Endothelial cell (in vitro differentiated cells): ENCODE data around the gene TGDS. TPM values are rescaled to one million over a fixed set of nuclear protein-coding genes. Genes with fewer than 3 reads are reported as not detected.
A peak's percentile ranks its signal among the peaks of the same experiment; 100 is the strongest.

ENCODE experiments used
- DNase-seq: peaks from one replicate; pipeline ENCODE4 v3.0.0; 2021; ENCODE audit warnings: low spot score
- H3K27ac Mint-ChIP-seq: one replicate; pipeline ENCODE4 v1.8.0; 2021; ENCODE audit warnings: mixed read lengths, inconsistent platforms; ENCODE audit not compliant: unreplicated experiment
- H3K27me3 Mint-ChIP-seq: one replicate; pipeline ENCODE4 v1.8.0; 2021; ENCODE audit warnings: mild to moderate bottlenecking, moderate library complexity, mixed read lengths, inconsistent platforms; ENCODE audit not compliant: unreplicated experiment
- H3K36me3 Mint-ChIP-seq: one replicate; pipeline ENCODE4 v1.8.0; 2021; ENCODE audit warnings: mild to moderate bottlenecking, low read depth, mixed read lengths, inconsistent platforms; ENCODE audit not compliant: unreplicated experiment
- H3K4me1 Mint-ChIP-seq: one replicate; pipeline ENCODE4 v1.8.0; 2021; ENCODE audit warnings: mild to moderate bottlenecking, mixed read lengths, inconsistent platforms; ENCODE audit not compliant: unreplicated experiment
- H3K4me3 Mint-ChIP-seq: one replicate; pipeline ENCODE4 v1.8.0; 2021; ENCODE audit warnings: mild to moderate bottlenecking, mixed read lengths, inconsistent platforms; ENCODE audit not compliant: unreplicated experiment
- H3K9me3 Mint-ChIP-seq: one replicate; pipeline ENCODE4 v1.8.0; 2021; ENCODE audit warnings: mixed read lengths, inconsistent platforms; ENCODE audit not compliant: unreplicated experiment
- total RNA-seq: library from RNA; stranded (reverse); fragmentation: NEBNext Ultra II Directional; extraction: Animal tissue kit (Norgen Biotek cat#: 25700); gene quantifications from one replicate; pipeline ENCODE4 v1.2.1, GENCODE V29; 2021; ENCODE audit not compliant: unreplicated experiment
- TF ChIP-seq, protein P1 (sequence below): fragments of 200-600 bp; sonication (generic); IDR thresholded peaks from one replicate; pipeline ENCODE4 v1.5.0; 2021; ENCODE audit warnings: antibody characterized with exemption; ENCODE audit not compliant: unreplicated experiment

Gene TGDS
- total RNA-seq, 1 donor from 2014 or later = 8.8 TPM

DNA sequence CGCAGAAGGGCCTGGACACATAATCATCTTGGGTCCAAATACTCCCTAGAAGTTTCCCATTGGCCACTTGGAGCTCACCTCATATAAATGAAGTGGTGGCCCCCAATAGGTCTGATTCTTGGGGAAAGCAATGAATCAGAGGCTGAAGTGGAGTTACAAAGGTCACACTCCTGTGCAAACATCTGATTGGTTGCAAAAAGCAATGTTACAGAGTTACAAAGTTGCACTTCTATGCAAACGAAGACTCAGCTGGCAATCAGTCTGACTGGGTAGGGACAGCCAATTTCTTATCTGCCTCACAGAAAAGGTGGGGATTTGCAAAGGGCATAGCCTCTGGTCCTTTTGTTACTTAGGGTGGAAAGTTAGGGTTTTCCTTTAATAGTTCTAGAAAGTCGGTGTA is 3.9 kb upstream of the TGDS start:
- H3K9me3 Mint-ChIP-seq = no peaks in the 10 kb centered on the region
- H3K27ac Mint-ChIP-seq = no peak overlapping the region
- H3K27me3 Mint-ChIP-seq = peaks cover 7% of the 10 kb centered on the region
- TF ChIP-seq, protein P1, sequence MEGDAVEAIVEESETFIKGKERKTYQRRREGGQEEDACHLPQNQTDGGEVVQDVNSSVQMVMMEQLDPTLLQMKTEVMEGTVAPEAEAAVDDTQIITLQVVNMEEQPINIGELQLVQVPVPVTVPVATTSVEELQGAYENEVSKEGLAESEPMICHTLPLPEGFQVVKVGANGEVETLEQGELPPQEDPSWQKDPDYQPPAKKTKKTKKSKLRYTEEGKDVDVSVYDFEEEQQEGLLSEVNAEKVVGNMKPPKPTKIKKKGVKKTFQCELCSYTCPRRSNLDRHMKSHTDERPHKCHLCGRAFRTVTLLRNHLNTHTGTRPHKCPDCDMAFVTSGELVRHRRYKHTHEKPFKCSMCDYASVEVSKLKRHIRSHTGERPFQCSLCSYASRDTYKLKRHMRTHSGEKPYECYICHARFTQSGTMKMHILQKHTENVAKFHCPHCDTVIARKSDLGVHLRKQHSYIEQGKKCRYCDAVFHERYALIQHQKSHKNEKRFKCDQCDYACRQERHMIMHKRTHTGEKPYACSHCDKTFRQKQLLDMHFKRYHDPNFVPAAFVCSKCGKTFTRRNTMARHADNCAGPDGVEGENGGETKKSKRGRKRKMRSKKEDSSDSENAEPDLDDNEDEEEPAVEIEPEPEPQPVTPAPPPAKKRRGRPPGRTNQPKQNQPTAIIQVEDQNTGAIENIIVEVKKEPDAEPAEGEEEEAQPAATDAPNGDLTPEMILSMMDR = no peak
- H3K4me3 Mint-ChIP-seq = no peak overlapping the region
- DNase-seq = no peak
- peaks cover 12% of the 10 kb centered on the region for H3K4me1 Mint-ChIP-seq
- H3K36me3 Mint-ChIP-seq = peaks cover 4% of the 10 kb centered on the region

DNA sequence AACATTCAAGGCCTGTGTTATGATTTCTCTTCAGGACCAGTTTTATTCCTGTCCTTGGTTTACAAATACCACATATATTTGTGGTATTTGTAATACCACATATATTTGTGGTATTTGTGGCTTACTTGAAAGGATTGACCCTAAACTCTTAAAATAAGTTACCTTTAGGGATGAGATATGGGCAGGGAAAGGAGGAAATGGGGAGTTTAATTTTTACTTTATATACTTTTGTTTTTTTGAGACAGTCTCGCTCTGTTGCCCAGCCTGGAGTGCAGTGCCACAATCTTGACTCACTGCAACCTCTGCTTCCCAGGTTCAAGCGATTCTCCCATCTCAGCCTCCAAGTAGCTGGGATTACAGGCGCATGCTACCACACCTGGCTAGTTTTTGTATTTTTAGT is 2.3 kb upstream of the TGDS start:
- H3K4me1 Mint-ChIP-seq = peaks cover 17% of the 10 kb centered on the region
- no peak for DNase-seq
- peaks cover 7% of the 10 kb centered on the region for H3K27me3 Mint-ChIP-seq
- TF ChIP-seq, protein P1 = no peak
- H3K4me3 Mint-ChIP-seq = no peak overlapping the region
- H3K9me3 Mint-ChIP-seq = no peaks in the 10 kb centered on the region
- peaks cover 4% of the 10 kb centered on the region for H3K36me3 Mint-ChIP-seq
- H3K27ac Mint-ChIP-seq = no peak overlapping the region

DNA sequence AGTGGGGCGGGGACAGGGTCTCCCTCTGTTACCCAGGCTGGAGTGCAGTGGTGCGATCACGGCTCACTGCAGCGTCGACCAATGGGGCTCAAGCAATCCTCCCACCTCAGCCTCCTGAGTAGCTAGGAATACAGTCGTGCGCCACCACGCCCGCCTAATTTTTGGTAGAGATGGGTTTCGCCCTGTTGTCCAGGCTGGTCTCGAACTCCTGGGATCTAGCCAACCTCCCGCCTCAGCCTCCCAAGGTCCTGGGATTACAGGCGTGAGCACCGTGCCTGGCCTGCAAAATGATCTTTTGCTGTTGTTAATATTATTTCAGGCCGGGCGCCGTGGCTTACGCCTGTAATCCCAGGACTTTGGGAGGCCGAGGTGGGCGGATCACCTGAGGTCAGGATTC is 621 bp upstream of the TGDS start:
- no peak overlapping the region for H3K27ac Mint-ChIP-seq
- TF ChIP-seq, protein P1 = no peak
- no peaks in the 10 kb centered on the region for H3K9me3 Mint-ChIP-seq
- H3K36me3 Mint-ChIP-seq = peaks cover 4% of the 10 kb centered on the region
- H3K4me3 Mint-ChIP-seq = peak overlapping the region; percentile 98
- DNase-seq = no peak
- H3K27me3 Mint-ChIP-seq = peaks cover 7% of the 10 kb centered on the region
- H3K4me1 Mint-ChIP-seq = peaks cover 14% of the 10 kb centered on the region

DNA sequence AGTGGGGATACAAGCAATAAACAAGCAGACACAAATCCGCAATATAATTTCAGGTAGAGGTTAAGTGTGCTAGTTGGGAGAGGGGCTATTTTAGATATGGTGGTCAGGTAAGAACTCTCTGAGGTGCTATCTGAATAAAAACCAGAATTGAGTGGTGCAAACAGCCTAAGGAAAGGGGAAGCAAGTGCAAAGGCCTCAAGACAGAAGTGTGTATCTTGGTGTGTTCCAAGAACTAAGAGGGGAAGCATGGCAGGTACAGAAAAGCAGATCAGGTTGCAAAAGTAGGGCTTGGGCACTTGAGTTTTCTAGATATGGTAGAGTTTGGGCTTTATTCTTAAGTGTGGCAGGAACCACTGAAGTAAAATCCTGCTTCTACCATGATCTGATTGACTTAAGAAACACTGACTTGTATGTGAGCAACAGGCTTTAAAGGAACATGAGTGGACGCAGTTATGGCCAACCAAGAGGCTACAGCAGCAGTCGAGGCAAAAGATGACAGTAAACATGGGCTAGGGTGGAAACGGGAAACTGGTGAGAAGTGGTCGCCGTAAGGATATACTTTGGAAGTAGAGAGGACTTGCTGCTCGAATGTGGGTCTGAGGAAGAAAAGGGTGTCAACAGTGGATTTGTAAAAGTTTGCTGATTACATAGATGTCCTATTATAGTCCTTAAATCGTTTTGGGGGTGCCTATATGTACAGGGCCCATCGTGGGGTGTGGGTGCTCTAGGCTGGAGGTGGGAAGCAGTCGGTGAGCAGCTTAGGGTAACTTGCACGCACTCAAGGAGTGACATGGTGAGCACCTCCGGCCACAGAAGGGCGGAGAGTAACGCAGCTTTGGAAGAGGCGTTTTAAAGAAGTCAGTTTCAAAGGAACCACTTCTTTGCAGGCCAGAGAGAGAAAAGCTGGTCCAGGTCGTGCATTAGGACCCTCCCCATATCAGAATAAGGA is 677 bp downstream of the TGDS start:
- Mint-ChIP-seq H3K27me3 (peaks cover 7% of the 10 kb centered on the region), H3K36me3 (peaks cover 4% of the 10 kb centered on the region), H3K4me1 (peaks cover 14% of the 10 kb centered on the region), H3K4me3 (peak overlapping the region; percentile 98), H3K27ac (peak overlapping the region; percentile 83), H3K9me3 (no peaks in the 10 kb centered on the region)
- TF ChIP-seq, protein P1 = no peak
- no peak for DNase-seq

DNA sequence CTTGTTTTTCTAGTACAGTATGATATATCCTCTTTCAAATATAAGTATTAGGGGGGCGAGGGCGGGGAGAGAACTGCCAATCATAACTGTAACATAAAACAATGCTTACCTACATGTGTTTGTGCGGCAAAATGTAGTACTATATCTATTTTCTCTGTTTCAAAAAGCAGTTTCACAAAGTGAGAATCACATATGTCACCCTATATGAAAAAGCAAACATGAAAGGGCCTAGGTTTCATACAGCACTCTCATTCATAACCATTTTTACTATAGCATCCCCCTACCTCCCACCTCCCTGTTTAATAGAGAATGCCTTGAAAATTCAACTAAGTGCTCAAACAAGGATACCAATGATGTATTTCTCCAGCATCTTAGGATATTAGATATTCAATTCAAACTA is 5.2 kb downstream of the TGDS start:
- TF ChIP-seq, protein P1 = no peak
- H3K4me1 Mint-ChIP-seq = peaks cover 14% of the 10 kb centered on the region
- peaks cover 2% of the 10 kb centered on the region for H3K27me3 Mint-ChIP-seq
- H3K9me3 Mint-ChIP-seq = no peaks in the 10 kb centered on the region
- peaks cover 8% of the 10 kb centered on the region for H3K36me3 Mint-ChIP-seq
- H3K27ac Mint-ChIP-seq = no peak overlapping the region
- no peak overlapping the region for H3K4me3 Mint-ChIP-seq
- DNase-seq = no peak
